Common myeloid progenitor, CD34-positive (primary cell): ENCODE measurements around the gene GIN1.
A peak's percentile ranks its signal among the peaks of the same experiment; 100 is the strongest.

Experiments used
- CTCF ChIA-PET: fragments of 350-600 bp; sonication (Branson Sonifier 250); formaldehyde crosslinking; loops from one replicate; lab custom pipeline; 2021; ENCODE audit warnings: antibody characterized with exemption; lab: Charles Lee
- POLR2A ChIA-PET: fragments of 350-600 bp; sonication (Branson Sonifier 250); formaldehyde crosslinking; loops from one replicate; lab custom pipeline; 2021; ENCODE audit warnings: antibody characterized with exemption; lab: Charles Lee
- DNase-seq, 3 donors: peaks; one replicate each; pipeline versions ENCODE4 v3.0.0 to v3.0.0-alpha.2; 2013
- H3K27ac ChIP-seq, 2 experiments: 1 replicate in 1 of 2; 2 replicates in 1 of 2; pipeline ENCODE4 v1.7.0; 2013; ENCODE audit warnings: inconsistent platforms in 2 of 2, low read length in 2 of 2, mild to moderate bottlenecking in 2 of 2, low read depth in 1 of 2, moderate library complexity in 1 of 2; ENCODE audit not compliant: severe bottlenecking in 2 of 2, insufficient read depth in 1 of 2, poor library complexity in 1 of 2
- H3K27me3 ChIP-seq, 5 experiments: replicated peaks in 2 of 5; 1 replicate in 3 of 5; 2 replicates in 2 of 5; pipeline versions ENCODE4 v1.6.1 to v1.7.0; 2013; ENCODE audit warnings: low read length in 4 of 5, mild to moderate bottlenecking in 2 of 5, moderate library complexity in 2 of 5, inconsistent platforms in 1 of 5; ENCODE audit not compliant: insufficient read depth in 5 of 5, control insufficient read depth in 4 of 5
- H3K36me3 ChIP-seq, 4 experiments: 1 replicate in 2 of 4; 2 replicates in 2 of 4; pipeline versions ENCODE4 v1.6.1 to v1.7.0; 2013; ENCODE audit warnings: low read length in 3 of 4, control low read depth in 1 of 4, mild to moderate bottlenecking in 1 of 4; ENCODE audit not compliant: control insufficient read depth in 4 of 4, insufficient read depth in 4 of 4
- H3K4me1 ChIP-seq, 4 experiments: 1 replicate in 3 of 4; 2 replicates in 1 of 4; pipeline versions ENCODE4 v1.6.1 to v1.7.1; 2013; ENCODE audit warnings: low read length in 3 of 4, mild to moderate bottlenecking in 3 of 4, control low read depth in 1 of 4, inconsistent platforms in 1 of 4, moderate library complexity in 1 of 4; ENCODE audit not compliant: control insufficient read depth in 4 of 4, insufficient read depth in 4 of 4; ENCODE audit errors: control extremely low read depth in 1 of 4
- H3K4me3 ChIP-seq, 7 experiments: 1 replicate in 4 of 7; 2 replicates in 3 of 7; pipeline versions ENCODE4 v1.5.1 to v1.7.0; 2013; ENCODE audit warnings: mild to moderate bottlenecking in 7 of 7, low read length in 6 of 7, moderate library complexity in 6 of 7, inconsistent platforms in 2 of 7, low read depth in 2 of 7, control low read depth in 1 of 7; ENCODE audit not compliant: insufficient read depth in 4 of 7, control insufficient read depth in 1 of 7; ENCODE audit errors: extremely low read depth in 1 of 7
- H3K9me3 ChIP-seq, 5 experiments: 1 replicate in 4 of 5; 2 replicates in 1 of 5; pipeline versions ENCODE4 v1.6.1 to v1.7.1; 2013; ENCODE audit warnings: low read length in 4 of 5, mild to moderate bottlenecking in 2 of 5, inconsistent platforms in 1 of 5, low read depth in 1 of 5, moderate library complexity in 1 of 5; ENCODE audit not compliant: control insufficient read depth in 4 of 5, insufficient read depth in 2 of 5; ENCODE audit errors: control extremely low read depth in 1 of 5
- WGBS: methylation state at CpG from one replicate; pipeline ENCODE4 v1.1.5; 2013; ENCODE audit not compliant: insufficient coverage; 5-methylcytosine and 5-hydroxymethylcytosine counted together

The GIN1 gene

DNA sequence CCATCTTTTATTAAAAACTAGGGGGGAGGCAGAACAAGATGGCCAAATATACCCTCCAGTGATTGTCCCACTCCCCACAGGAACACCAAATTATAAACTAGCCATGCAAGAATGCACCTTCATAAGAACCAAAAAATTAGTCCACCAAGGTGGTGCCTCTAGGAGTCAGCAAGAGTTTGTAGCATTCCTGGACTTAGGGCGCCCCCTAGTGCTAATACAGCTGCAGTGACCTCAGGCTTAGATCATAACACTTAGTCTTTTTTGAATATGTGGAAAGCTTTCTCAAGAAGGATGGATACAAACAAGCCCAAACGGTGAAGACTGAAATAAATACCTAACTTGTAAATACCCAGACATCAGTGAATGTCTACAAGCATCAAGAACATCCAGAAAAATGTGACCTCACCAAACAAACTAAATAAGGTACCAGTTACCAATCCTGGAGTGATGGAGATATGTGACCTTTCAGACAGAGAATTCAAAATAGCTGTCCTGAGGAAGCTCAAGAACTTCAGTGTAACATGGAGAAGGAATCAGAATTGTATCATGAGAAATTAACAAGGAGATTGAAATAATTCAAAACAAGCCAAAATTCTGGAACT lies 19.4 kb upstream of the GIN1 start:
- WGBS: no CpG with 5 or more reads among the region's 2 CpGs

GRCh38 chr5:103138202-103138690 lies 18.3 kb upstream of the GIN1 start:
- CTCF ChIA-PET: interaction anchor here (0.9 to 3.5 kb wide), 19 partner anchors 10 to 601 kb away, joined by 3 to 19 read pairs (median 6); partner anchors contain the start of genes GIN1 and PPIP5K2
- POLR2A ChIA-PET: no interaction called here
- no peak for DNase-seq
- WGBS: no CpG with 5 or more reads among the region's 3 CpGs
- Histone ChIP-seq H3K27me3 (no peaks in the 10 kb centered on the region), H3K4me1 (no peaks in the 10 kb centered on the region), H3K36me3 (peaks cover 10 to 30% (median 17%) of the 10 kb centered on the region in 4 experiments), H3K9me3 (no peaks in the 10 kb centered on the region), H3K4me3 (no peak overlapping the region), H3K27ac (no peak overlapping the region)

More for the DNA sequence above, 19.4 kb upstream of the GIN1 start:
- Histone ChIP-seq H3K4me3 (no peak overlapping the region), H3K27ac (no peak overlapping the region), H3K27me3 (no peaks in the 10 kb centered on the region), H3K36me3 (peaks cover 10 to 29% (median 16%) of the 10 kb centered on the region in 4 experiments), H3K4me1 (no peaks in the 10 kb centered on the region), H3K9me3 (no peaks in the 10 kb centered on the region)
- DNase-seq: peak; percentile 80 to 90 (median 85)
- POLR2A ChIA-PET: no interaction called here
- CTCF ChIA-PET: interaction anchor here (0.6 to 3.5 kb wide), 32 partner anchors 11 to 603 kb away, joined by 3 to 19 read pairs (median 4); partner anchors contain the start of genes GIN1 and PPIP5K2

DNA sequence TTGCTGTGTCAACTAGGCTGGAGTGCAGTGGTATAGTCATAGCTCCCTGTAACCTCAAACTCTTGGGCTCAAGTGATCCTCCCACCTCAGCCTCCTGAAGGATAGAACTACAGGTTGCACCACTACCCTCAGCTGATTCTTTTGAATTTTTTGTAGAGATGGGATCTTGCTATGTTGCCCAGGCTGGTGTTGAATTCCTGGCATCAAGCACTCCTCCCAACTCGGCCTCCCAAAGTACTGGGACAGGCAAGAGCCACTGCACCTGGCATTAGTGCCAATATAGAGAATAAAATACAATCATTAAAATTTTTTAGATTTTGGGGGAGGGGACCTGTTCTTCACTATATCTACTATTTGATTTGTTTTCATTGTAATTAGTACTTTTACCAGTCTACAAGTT lies 15.5 kb upstream of the GIN1 start:
- CTCF ChIA-PET: interaction anchor here (0.9 kb wide), 1 partner anchor 68 kb away, joined by 3 read pairs; no protein-coding TSS in a partner anchor
- POLR2A ChIA-PET: no interaction called here
- H3K36me3 ChIP-seq: peaks cover 10 to 24% (median 22%) of the 10 kb centered on the region in 4 experiments
- H3K9me3 ChIP-seq: no peaks in the 10 kb centered on the region
- no peaks in the 10 kb centered on the region for H3K27me3 ChIP-seq
- no peak overlapping the region for H3K27ac ChIP-seq
- H3K4me1 ChIP-seq: no peaks in the 10 kb centered on the region
- H3K4me3 ChIP-seq: no peak overlapping the region
- no CpG with 5 or more reads among the region's 1 CpG for WGBS
- no peak for DNase-seq

DNA sequence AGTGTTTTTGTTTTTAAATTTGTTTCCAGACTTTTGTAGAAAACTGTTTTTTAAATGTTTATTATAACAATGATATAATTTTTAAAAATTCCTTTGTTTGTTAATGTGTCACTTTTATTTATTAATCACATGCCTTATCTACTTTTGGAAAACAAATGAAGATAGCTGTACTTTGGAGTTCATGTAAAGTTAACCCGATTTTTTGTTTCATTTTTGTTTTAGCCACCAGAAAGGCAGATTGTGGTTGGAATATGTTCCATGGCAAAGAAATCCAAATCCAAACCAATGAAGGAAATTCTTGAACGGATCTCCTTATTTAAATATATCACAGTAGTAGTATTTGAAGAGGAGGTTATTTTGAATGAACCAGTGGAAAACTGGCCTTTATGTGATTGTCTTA lies 13.3 kb upstream of the GIN1 start:
- ChIA-PET POLR2A (no interaction called here), CTCF (interaction anchor here (0.6 kb wide), 1 partner anchor 65 kb away, joined by 3 read pairs; no protein-coding TSS in a partner anchor)
- peaks cover 8 to 16% (median 15%) of the 10 kb centered on the region in 4 experiments for H3K36me3 ChIP-seq
- no CpG with 5 or more reads among the region's 2 CpGs for WGBS
- H3K4me1 ChIP-seq: no peaks in the 10 kb centered on the region
- no peak overlapping the region for H3K4me3 ChIP-seq
- H3K9me3 ChIP-seq: no peaks in the 10 kb centered on the region
- no peak overlapping the region for H3K27ac ChIP-seq
- H3K27me3 ChIP-seq: no peaks in the 10 kb centered on the region
- no peak for DNase-seq

GRCh38 chr5:103132684-103133083 lies 12.7 kb upstream of the GIN1 start:
- H3K4me3 ChIP-seq: no peak overlapping the region
- no peak overlapping the region for H3K27ac ChIP-seq
- ChIA-PET POLR2A (interaction anchor here (0.7 kb wide), 1 partner anchor 417 kb away, joined by 3 read pairs; no protein-coding TSS in a partner anchor), CTCF (interaction anchor here (0.6 to 1.3 kb wide), 2 partner anchors 66 to 552 kb away, joined by 3 read pairs; no protein-coding TSS in a partner anchor)
- peaks cover 8 to 16% (median 15%) of the 10 kb centered on the region in 4 experiments for H3K36me3 ChIP-seq
- H3K27me3 ChIP-seq: no peaks in the 10 kb centered on the region
- WGBS: no CpG with 5 or more reads among the region's 1 CpG
- no peaks in the 10 kb centered on the region for H3K9me3 ChIP-seq
- DNase-seq: no peak
- no peaks in the 10 kb centered on the region for H3K4me1 ChIP-seq

- no peak overlapping the region for H3K4me3 ChIP-seq
- POLR2A ChIA-PET: interaction anchor here (1.8 kb wide), 1 partner anchor 8 kb away, joined by 8 read pairs; the partner anchor contains the start of genes GIN1 and PPIP5K2
Observed at GRCh38 chr5:103128202-103128601, 8.3 kb upstream of the GIN1 start.

DNA sequence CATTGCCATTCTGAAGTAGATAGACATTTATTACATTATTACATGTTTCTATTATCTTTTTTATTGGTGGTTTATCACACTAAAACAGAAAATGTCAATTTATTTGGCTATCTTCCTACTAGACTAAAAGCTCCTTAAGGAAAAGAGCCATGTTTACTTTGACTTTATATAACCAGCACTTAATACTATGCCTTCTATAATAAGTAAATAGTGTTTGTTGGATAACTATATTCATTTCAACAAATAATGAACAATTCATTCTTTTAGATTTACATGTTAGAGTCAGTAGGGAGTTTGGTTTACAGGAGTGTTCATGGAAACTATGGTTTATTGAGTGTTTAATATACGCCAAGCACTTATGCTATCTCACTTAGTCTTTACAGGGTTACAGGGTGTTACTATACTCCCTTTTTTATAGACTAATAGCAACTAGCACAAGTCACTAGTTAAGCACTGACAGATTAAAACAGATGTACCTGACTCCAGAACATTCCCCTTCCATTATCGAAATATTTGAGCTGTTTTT lies 7.4 kb upstream of the GIN1 start:
- Histone ChIP-seq H3K27me3 (no peaks in the 10 kb centered on the region), H3K4me1 (peaks cover 0 to 6% (median 4%) of the 10 kb centered on the region in 4 experiments), H3K4me3 (no peak overlapping the region), H3K9me3 (no peaks in the 10 kb centered on the region), H3K27ac (no peak overlapping the region), H3K36me3 (peaks cover 2 to 17% (median 7%) of the 10 kb centered on the region in 4 experiments)
- DNase-seq: no peak
- no CpG with 5 or more reads among the region's 2 CpGs for WGBS
- CTCF ChIA-PET: interaction anchor here (1.0 to 1.6 kb wide), 2 partner anchors 12 to 20 kb away, joined by 3 to 7 read pairs; no protein-coding TSS in a partner anchor
- POLR2A ChIA-PET: no interaction called here

More at GRCh38 chr5:103128202-103128601, 8.3 kb upstream of the GIN1 start:
- CTCF ChIA-PET: interaction anchor here (1.0 kb wide), 1 partner anchor 11 kb away, joined by 9 read pairs; no protein-coding TSS in a partner anchor
- H3K27me3 ChIP-seq: no peaks in the 10 kb centered on the region
- no peak for DNase-seq
- no peak overlapping the region for H3K27ac ChIP-seq
- H3K4me1 ChIP-seq: no peaks in the 10 kb centered on the region
- no peaks in the 10 kb centered on the region for H3K9me3 ChIP-seq
- H3K36me3 ChIP-seq: peaks cover 2 to 10% (median 7%) of the 10 kb centered on the region in 4 experiments
